ENCODE measurements around the gene PTMA.

Gene PTMA

DNA sequence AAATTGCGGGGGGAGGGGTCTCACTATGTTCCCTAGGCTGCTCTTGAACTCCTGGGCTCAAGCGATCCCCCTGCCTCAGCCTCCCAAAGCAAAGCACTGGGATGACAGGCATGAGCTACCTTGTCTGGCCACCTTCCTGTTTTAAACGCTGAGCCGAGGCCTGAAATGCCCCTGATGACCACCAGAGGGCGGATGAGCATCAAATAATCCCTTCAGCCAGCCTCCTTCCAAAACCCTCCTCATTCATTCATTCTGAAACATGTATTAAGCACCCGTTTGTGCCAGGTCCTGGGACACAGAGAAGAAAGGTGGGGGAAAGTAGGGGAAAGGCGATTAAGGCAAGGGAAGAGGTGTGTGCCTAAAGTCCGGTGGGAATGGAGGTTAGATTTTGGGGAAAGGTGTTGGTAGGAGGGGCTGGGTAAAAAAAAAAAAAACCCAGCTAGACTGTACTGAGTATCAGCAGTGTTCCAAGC is 30.7 kb upstream of the PTMA start:
- peak; percentile 72 for DNase-seq

DNA sequence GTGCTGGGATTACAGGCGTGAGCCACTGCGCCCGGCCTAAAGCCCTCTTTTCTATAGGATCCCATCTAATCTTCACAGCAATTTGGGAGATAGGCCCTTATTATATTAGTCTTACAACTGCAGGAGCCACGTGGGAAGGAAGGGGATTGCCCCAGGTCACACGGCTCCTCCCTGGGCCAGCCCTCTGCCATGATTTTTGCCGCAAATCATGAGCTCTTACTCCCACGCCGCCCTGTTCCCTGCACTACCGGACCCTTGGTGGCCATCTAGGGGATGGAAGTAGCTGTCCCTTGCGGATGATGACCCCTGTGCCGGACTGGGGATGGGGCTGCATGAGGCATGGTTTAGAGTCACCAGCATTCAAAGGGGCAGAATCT is 28.4 kb upstream of the PTMA start:
- DNase-seq = no peak

DNA sequence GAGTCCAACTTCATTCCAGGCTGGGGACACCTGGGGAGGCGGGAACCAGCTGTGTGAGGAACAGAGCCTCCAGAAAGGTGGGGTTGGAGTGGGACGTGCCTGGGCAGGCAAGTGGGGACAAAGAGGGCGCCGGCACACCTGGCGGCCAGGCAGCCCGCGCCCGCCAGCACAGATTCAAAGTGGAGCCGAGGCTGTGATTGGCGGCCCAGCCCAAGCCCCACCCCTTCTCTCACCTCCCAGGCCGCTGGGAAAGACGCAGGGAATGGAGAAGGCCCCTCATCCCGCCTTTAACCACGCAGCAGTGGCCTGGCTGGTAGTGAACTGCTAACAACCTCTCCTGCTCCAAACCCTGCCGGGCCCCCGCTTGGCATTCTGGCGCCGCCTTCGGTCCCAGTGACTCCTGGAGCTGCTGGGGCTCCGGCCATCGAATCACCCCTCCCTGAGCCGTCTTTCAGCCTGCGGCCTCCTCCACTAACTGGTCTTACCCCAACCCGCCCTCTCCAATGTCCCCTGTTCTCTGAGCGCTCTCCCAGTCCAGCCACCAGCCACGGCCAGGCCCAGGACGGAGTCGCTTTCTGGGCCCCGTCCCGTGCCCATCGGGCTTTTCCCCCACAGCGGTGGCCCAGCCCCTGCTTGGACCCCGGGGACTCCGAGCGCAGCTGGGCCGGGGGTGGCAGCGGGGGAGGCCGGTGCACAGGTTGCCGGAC is 27.9 kb upstream of the PTMA start:
- no peak for DNase-seq

DNA sequence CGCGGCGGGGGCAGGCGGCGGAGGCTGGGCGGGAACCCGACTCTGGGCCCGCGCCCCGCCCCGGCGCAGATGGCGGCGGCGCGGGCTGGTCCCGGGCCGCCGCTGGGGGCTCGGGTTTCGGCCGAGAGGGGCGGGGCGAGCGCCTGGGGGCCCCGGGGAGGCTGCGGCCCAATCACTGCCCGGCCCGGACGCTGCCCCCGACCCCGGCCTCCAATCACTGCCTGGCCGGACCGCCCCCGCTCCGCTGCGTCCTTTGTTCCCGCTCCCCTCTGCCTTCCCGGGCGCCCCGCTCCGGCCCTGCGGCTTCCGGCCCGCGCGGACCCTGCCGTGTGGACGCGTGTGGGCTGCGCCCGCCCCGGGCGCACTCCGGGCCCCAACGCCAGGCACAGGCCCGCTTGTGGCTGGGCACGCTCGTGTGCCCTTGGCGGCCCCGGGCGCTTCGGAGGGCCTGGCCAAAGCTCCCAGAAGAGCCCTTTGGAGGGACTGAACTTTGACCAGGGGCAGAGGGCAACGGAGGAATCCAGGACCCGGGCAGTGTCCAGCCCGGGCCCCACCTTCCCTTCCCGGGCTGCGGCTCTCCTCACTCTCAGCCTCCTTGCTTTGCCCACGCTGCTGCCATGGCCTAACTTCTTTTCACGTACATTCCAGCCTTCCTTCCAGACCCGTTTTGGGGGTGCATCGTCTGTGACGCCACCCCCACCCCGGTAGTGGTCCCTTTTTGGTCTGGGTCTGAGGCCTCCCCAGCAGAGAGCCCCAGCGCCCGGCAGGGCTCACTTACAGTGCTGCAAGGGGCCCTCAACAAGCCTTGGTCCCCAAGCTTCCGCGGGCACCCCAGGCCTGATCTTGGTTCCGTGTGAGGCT is 27.1 kb upstream of the PTMA start:
- no peak for DNase-seq

DNA sequence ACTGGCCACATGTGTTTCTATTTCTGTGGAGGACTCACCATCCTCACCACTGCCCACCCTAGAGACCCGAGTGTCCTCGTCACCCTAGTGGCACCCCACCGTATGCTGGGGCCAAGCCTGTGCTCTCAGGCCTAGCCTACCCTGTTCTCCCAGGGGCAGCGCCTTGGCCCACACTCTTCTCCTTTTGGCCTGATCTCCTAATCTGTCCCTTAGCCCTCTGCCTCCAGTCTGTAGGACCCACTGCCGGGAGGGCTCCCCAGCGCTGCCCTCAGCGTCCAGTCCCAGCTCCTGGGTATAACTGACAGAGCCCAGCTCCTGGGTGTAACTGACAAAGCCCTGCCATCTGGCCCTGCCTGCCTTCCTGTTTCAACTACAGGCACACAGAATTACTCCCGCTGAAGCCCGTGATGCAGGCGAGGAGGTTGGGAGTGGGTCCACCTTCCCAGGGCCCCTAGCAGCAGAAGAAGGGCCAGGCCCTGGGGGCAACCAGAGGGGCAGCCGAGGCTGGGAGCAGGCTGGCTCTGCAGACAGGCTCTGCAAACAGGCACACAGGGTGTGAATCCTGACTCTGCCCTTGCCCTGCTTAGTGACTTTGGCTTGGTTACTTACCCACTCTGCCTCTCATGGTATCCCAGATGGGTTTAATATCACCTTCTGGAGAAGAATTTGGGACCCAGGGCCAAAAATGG is 25.6 kb upstream of the PTMA start:
- DNase-seq = no peak

DNA sequence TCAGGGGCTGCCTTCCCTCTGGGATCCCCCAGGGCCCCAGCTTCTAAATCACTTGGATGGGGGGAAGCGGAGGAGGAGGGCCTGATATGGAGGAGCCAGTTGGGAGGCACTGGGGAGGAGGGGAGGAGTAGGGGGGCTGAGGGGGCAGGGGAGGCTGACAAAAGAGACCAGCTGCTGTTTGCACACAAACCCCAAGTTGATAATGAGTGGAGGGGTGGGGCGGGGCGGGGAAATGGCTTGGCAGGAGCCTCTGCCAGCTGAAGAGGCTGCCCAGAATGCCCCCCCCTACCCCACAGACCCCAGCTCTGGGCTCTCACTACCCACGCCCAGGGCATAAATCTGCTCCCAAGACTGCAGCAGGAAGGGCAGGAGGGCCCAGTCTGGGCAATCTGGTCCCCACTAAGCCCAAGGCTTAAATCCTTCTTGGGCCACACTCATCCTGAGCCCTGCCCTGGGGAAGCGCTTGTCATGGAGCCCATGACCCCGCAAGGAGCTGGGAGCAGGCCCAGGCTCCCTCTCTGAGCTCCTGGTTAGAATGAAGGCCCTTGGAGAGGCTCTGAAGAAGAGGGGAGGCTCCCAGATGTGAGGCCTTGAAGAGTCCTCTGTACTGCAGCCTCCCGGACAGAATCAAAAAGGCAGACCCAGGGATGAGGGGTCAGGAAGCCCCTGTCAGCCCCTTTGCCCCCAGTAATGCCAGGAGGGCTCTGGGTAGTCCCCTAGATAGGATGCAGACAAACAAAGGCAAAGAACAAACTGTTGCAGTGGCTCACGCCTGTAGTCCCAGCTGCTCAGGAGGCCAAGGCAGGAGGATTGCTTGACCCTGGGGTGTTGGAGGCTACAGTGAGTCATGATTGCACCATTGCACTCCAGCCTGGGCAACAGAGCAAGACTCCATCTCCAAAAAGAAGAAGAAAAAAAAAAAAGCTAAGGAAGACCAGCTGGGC is 24.8 kb upstream of the PTMA start:
- DNase-seq = no peak

DNA sequence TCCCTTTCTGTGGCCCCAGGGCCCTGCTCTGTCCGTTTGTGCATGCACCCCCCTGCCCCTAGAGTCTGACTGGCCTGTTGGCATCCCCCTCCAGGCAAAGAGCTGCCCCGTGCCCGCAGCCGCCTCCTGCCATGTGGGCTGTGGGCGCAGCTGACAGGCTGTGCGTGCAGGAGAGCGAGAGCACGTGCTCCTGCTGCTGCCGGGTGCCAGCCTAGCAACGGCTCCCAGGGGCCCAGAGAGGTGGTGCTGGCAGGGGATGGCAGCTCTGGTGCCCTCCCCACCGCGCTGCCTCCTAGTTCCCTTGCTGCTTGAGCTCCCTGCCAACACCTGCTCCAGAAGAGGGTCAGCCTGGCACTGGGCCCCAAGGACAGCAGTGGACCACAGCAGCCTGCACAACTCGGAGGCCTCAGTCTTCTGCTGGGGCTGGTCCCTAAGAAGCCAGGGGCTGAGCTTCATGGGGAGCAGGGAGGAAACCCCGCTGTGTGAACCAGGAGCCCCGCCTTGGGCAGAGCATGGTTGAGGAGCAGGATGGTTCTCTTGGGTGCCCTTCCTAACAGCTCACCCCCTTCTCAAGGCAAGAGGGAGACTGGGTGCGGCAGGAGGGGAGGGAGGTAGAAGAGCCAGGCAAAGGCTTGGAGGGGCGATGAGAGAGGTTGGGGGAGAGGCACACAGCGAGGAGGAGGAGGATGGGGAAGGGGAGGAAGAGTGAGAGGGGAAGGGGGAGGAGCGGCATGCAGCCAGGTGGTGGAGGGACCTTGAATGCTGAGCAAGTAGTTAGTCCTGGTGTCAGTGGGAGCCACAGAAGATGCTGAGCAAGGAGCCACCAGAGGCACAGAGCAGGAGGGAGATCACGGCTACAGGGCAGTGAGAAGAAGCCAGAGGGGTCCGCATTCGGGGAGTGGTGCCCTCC is 23.8 kb upstream of the PTMA start:
- DNase-seq = no peak

DNA sequence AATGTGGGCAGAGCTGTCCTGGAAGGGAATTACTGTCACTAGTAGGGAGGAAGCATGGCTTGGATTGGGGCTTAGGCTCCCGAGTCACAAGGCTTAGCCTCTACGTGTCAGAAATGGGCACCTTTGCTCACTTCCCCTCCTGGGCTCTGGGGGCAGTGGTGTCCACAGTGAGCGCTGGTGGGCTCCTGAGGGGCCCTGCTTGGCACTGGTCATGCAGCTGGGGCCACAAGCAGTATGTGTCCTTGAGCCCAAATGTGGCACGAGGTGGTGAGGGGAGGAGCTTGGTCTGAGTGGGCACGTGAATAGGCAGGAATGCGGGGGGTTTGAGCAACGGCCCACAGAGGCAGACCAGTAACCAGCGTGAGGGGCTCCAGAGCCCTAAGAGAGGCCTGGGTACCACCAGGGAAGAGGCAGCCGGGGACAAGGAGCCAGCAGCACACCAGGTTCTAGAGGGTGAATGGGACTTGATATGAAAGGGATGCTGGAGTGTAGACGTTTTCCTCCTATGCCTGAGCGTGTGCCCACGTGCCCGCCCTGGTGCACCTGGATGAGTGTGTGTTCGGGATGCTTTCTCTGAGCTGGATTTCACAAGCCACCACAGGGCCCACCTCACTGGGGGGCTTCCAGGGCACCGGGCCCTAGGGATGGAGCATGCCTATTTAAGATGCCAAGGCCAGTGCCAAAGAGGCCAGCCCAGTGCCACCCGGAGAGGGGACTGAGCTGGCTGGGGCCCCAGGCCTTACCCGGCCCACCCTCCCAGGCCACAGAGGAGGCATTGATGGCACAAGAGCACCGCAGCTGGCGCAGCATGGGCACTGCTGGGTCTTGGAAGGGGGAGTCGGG is 22.8 kb upstream of the PTMA start:
- no peak for DNase-seq

DNA sequence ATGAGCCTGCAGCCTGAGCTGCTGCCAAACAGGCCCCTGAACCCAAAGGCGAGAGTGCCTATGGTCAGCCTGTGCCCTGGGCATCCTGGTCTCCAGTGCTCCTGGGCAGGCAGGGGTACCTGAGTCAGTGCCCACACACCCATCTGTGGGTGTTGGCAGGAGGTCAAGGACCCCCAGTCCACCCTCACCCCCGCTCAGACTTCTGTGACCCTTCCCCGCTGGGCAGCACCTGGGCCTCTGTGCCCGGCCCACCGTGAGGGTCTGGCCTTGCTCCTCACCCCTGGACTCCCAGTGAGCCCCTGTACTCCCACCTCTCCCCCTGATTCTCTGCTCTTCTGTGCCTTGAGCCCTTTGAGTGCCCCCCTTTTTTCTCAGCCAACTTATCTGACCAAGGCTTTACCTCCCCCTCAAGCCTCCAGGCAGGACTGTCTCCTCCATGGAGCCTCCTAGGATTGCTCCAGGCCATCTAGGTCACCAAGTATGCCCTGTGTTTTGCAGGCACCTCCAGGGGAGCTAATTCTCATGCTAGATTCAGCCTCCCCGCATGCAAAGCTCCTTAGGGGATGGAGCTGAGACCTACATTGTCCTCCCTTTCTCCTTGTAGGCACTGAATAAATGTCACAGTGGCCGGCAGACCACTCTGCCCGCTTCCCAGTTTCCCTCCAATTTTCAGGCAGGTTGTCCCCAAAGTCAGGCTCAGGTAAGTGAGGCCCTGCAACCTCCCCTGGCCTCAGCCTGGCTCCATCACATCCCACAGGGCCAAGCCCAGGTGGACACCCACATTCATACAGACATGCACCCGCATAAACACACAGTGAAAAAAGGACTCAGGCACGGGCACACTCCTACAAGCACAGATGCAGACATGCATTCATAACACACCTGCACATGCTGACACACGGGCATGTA is 21.9 kb upstream of the PTMA start:
- no peak for DNase-seq

DNA sequence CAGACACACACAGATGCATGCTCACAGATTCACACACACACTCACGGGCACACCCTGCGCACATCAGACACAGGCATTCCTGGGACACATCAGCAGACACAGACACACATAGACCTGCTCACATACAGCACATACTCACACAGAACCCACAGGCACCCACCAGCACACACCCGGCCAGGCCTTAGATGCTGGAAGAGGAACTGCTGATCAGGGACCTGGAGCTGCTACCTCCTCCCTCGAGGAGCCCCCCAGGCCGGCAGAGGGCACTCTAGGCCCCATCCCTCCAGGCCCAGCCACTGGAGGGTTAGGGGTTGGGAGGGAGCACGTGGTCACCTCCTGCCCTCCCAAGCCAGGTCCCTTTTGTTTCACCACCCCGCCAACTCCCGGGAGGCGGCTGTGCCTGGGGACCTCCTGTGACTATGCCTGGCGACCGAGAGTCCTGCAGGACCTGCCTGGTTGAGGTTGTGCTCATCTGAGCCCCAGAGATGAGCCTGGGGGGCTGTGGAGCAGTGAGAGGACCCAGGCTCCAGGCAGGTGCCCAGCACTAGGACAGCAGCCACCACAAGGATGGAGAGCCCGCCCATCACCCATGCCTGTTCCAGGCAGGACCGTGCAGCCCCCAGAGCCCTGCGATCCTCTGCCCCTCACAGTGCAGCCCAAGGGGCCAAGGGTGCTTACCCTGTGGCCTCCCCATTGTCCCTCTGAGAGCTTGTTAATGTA is 21.0 kb upstream of the PTMA start:
- DNase-seq = no peak

DNA sequence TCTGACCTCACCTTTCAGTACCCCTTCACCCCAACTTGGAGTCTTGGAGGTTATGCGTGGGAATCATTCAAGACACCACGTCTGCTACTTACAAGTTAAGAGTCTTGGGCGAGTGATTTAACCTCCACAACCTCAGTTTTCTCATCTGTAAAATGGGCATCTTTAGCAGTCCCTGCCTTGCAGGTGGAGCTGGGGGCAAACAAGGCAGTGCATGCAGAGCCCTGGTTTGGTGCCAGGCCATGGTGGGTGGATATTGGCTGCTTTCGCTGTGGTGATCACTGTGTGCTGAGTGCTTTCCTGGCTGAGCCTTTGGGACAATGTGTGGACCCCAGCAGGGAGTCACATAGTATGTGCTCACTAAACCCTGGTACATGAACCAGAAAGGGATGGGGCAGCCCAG is 20.4 kb upstream of the PTMA start:
- no peak for DNase-seq

DNA sequence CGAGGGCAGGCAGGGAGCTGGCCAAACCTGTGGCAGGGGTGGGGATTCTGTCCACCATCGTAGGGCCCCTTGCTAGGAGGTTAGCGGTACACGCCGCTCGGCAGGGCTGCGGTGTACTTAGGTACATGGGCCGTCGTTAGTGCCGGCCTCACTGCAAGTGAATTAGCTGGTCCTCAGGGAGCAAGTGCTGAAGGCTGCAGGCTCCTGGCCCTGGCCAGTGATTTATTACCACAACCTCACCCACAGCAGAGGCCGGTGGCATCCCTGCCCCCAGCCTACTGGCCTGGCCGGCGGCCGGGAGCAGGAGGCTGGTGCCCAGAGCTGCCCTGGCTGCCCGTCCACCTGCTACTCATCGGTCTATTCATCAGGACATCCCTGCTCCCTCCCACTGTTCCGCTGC is 19.6 kb upstream of the PTMA start:
- DNase-seq = no peak

DNA sequence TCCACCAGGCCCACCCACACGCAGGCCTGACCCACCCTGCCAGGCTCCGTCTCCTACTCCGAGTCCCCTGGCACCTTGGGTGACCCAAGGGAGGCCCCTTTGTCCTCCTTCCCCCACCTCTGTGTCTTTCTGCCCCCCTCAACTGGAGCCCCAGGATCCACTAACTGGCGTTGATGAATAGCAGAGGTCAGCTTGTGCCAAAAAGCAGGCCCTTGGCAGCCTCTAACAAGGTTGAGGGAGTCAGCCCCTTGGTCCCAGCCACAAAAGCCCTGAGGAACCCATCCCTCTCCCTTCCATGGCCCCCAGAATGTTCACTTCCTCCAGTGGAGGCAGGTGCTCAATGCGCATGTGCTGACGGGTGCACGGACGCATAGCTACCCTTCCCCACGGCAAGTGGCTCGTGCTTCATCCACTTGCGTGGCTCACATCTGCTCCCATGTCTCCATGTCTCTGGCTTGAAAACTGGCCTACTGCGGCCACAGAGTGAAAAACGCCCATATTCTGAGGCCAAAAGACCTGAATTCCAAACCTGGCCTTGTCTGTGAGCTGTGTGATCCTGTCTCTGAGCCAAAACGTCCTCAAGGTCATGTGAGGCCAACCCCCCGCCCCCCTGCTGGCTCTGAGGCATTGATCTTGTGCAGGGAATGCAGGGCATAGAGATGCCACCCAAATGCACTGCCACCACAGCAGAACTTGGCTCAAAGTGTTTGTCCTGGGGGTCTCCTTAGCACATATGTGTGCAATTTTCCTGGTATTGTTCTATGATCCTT is 19.0 kb upstream of the PTMA start:
- DNase-seq = no peak

DNA sequence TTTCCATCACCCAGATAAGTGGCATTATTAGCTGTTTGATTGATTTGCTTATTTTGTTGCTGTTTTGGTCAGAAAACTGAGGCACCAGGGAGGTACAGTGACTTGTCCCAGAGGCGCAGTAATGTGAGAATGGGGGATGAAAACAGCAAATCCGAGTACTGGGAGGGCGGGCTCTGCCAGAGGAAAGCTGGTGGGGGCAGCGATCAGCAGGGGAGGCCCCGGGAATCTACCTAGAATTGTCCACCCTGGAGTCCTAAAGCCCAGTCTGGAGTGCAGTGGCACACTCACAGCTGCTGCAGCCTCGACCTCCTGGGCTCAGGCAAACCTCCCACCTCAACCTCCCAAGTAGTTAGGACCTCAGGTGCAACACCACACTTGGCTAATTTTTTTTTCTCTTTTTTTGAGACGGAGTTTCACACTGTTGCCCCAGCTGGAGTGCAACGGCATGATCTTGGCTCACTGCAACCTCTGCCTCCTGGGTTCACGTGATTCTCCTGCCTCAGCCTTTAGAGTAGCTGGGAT is 17.0 kb upstream of the PTMA start:
- DNase-seq = no peak

DNA sequence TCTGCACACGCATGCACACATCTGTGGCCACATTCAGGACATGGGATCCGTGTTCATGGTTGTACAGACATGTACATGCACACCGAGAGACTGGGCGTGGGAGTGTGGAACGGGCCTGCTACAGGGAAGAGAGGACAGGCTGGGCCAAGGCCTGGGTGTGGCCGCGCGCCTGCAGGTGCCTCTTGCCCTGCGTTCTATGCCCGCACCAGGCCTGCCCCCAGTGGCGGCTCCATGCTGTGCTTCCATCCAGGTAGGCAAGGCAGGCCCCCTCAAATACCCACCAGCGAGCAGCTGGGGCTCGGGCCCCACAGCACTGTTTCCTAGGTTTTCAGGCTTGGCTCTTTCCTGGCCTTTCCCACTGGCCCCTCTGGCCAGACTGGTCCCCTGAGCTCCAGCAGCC is 15.5 kb upstream of the PTMA start:
- no peak for DNase-seq

DNA sequence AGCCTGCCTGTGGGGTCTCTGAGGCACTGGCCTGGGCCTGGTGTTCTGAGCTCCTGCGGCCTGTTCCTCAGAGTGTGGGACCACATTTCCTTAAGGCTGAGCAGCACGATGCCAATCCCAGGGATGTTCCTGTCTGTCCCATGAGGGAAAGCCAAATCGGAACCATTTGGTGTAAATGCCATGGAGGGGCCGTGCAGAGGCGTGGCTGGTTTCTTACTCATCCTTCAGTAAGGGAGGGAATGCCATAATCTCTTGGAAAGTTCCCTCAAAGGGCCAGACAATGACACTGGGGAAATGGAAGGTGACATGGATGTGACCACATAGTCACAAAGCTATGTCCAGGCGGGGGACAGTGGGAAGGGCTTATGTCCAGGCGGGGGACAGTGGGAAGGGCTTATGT is 14.4 kb upstream of the PTMA start:
- DNase-seq = no peak

DNA sequence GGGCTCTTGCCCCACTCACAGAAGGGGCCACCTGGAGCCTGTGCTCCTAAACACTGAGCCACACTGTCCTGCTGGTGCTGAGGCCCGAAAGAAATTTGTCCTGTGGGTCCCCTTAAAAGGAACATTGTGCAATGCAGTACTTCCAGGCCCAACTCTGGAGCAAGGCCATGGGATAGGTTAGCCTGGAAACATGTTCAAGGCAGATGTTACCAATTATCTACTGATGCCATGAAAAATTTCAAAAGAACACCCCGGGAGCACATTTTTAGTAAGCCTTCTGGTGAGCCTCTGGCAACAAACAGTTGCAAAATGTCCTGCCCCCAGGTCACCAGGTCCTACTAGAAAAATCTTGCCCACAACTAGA is 12.3 kb upstream of the PTMA start:
- no peak for DNase-seq

DNA sequence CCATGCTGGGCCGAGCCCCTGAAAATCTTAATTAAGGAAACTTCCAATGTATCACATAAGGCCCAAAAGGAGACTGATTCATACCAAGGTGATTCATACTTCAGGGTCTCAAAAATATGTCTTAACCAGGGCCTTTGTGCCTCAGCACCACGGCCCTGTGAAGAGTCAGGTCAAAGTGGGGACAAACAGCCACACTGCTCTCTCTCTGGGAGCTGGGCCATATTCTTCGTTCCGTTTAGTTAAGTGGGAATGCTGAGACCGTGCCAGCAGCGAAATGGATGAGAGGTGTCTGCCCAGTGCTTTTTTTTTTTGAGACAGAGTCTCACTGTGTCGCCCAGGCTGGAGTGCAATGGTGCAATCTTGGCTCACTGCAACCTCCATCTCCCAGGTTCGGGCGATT is 9.3 kb upstream of the PTMA start:
- DNase-seq = no peak
